ENCODE results near the gene DNAJA4. TPM values are rescaled to one million over a fixed set of nuclear protein-coding genes. Genes with fewer than 3 reads are reported as not detected.
"Not testable (repeated sequence)": the region's sequence is repeated elsewhere in the genome, so short reads cannot be mapped to it uniquely, and the experiment has no call there.

Gene DNAJA4
- total and polyA plus RNA-seq, 7 donors: 78.5 to 276 (median 188) TPM

DNA sequence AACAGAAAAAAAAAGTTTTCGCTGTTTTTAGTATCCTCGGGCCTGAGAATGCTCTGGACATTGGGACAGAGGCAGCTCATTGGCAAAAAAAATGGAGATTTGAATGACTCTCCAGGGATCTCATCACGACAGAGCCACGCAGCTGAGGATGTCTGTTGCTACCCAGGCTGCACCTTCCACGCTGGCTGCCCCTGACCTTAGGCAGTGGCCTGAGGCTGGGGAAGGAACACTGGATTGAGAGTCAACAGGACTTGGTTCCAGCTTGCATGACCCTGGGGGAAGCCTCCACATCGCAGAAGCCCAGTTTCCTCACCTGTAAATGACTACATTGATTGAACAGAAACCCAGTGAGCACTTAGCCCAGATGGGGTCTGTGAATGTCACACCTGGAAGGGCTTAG lies 21.3 kb upstream of the DNAJA4 start:
- ATAC-seq (no peak), DNase-seq (no peak)
- no peak for TF ChIP-seq CTCF (IDR thresholded peaks at IDR 0.05)
- intact Hi-C loops (cut with DNase I): loop anchor here (5.0 to 10.0 kb wide), 5 partner anchors 66 to 286 kb away; no protein-coding TSS in a partner anchor
- Histone ChIP-seq H3K9me3 (no peaks in the 10 kb centered on the region), H3K36me3 (ENCODE audit: insufficient read depth in 1 of 2, low read depth in 1 of 2) (no peaks in the 10 kb centered on the region), H3K4me3 (no peak overlapping the region), H3K27ac (no peak overlapping the region), H3K27me3 (ENCODE audit: insufficient read depth in 3 of 3, low read length in 2 of 3) (no peaks in the 10 kb centered on the region), H3K4me1 (peaks cover 5% of the 10 kb centered on the region)
- WGBS, 3 donors: 61 to 90% (median 78%) methylated on average over 6 of the region's 6 CpGs

DNA sequence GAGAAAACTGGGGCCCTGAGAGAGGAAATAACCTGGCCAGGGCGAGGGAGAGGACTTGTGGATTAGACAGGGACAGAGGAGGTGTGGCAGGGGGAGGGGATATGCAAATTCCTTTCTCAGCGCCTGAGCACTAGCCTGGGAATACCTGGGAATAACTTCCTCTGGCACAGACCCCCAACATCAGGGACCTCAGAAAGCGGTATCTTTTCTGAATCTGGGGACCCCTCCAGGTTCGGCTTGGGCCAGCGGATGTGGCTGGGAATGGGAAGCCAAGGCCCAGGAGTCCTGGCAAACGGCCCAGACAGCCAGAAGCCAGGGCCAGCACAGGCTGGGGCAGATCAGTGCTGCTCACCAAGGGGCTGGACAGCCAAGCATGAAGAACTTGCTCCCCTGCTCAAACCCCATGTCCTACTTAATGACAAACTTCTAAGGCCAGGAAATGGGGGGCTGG lies 20.8 kb upstream of the DNAJA4 start:
- Histone ChIP-seq H3K9me3 (no peaks in the 10 kb centered on the region), H3K4me1 (peaks cover 5% of the 10 kb centered on the region), H3K4me3 (no peak overlapping the region), H3K27me3 (ENCODE audit: insufficient read depth in 3 of 3, low read length in 2 of 3) (no peaks in the 10 kb centered on the region), H3K36me3 (ENCODE audit: insufficient read depth in 1 of 2, low read depth in 1 of 2) (no peaks in the 10 kb centered on the region), H3K27ac (no peak overlapping the region)
- ATAC-seq (peak in 3 of 4 donors; percentile 40 to 45 (median 43)), DNase-seq (peak; percentile 42 to 63)
- 19 to 31% (median 26%) methylated on average over 6 of the region's 6 CpGs for WGBS, 3 donors
- intact Hi-C loops (cut with DNase I): loop anchor here (5.0 to 10.0 kb wide), 5 partner anchors 66 to 286 kb away; no protein-coding TSS in a partner anchor
- TF ChIP-seq CTCF (IDR thresholded peaks at IDR 0.05): no peak

GRCh38 chr15:78244101-78244500 lies 20.3 kb upstream of the DNAJA4 start:
- 87 to 91% (median 91%) methylated on average over 6 of the region's 6 CpGs for WGBS, 3 donors
- ATAC-seq (no peak), DNase-seq (no peak)
- no peak overlapping the region for H3K27ac ChIP-seq
- no peak for TF ChIP-seq CTCF (IDR thresholded peaks at IDR 0.05)
- intact Hi-C loops (cut with DNase I): loop anchor here (5.0 to 10.0 kb wide), 5 partner anchors 67 to 287 kb away; no protein-coding TSS in a partner anchor
- H3K9me3 ChIP-seq: no peaks in the 10 kb centered on the region
- H3K4me3 ChIP-seq: no peak overlapping the region
- peaks cover 5% of the 10 kb centered on the region for H3K4me1 ChIP-seq
- H3K27me3 ChIP-seq (ENCODE audit: insufficient read depth in 3 of 3, low read length in 2 of 3): no peaks in the 10 kb centered on the region
- H3K36me3 ChIP-seq (ENCODE audit: insufficient read depth in 1 of 2, low read depth in 1 of 2): no peaks in the 10 kb centered on the region

GRCh38 chr15:78244893-78245292 lies 19.5 kb upstream of the DNAJA4 start:
- TF ChIP-seq CTCF (IDR thresholded peaks at IDR 0.05): no peak
- Histone ChIP-seq H3K27ac (no peak overlapping the region), H3K4me1 (peaks cover 5% of the 10 kb centered on the region), H3K36me3 (ENCODE audit: insufficient read depth in 1 of 2, low read depth in 1 of 2) (no peaks in the 10 kb centered on the region), H3K9me3 (no peaks in the 10 kb centered on the region), H3K4me3 (no peak overlapping the region), H3K27me3 (ENCODE audit: insufficient read depth in 3 of 3, low read length in 2 of 3) (no peaks in the 10 kb centered on the region)
- intact Hi-C loops (cut with DNase I): loop anchor here (5.0 to 10.0 kb wide), 5 partner anchors 68 to 288 kb away; no protein-coding TSS in a partner anchor
- 62 to 78% (median 65%) methylated on average over 7 of the region's 7 CpGs for WGBS, 3 donors
- ATAC-seq (no peak), DNase-seq (no peak)

DNA sequence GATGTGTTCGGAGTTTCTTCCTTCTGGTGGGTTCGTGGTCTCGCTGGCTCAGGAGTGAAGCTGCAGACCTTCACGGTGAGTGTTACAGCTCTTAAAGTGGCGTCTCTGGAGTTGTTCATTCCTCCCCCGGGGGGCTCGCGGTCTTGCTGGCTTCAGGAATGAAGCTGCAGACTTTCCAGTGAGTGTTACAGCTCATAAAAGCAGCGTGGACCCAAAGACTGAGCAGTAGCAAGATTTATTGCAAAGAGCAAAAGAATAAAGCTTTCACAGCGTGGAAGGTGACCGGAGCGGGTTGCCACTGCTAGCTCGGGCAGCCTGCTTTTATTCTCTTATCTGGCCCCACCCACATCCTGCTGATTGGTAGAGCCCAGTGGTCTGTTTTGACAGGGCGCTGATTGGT lies 19.0 kb upstream of the DNAJA4 start:
- not testable (repeated sequence) for H3K36me3 ChIP-seq (ENCODE audit: insufficient read depth in 1 of 2, low read depth in 1 of 2); ATAC-seq; H3K9me3 ChIP-seq; DNase-seq; H3K27ac ChIP-seq; H3K4me3 ChIP-seq; H3K4me1 ChIP-seq; H3K27me3 ChIP-seq (ENCODE audit: insufficient read depth in 3 of 3, low read length in 2 of 3)
- 72 to 78% (median 73%) methylated on average over 13 to 14 of the region's 14 CpGs for WGBS, 3 donors
- intact Hi-C loops (cut with DNase I): loop anchor here in 1 of 2 donors (10.0 kb wide), 1 partner anchor 281 kb away; no protein-coding TSS in a partner anchor

DNA sequence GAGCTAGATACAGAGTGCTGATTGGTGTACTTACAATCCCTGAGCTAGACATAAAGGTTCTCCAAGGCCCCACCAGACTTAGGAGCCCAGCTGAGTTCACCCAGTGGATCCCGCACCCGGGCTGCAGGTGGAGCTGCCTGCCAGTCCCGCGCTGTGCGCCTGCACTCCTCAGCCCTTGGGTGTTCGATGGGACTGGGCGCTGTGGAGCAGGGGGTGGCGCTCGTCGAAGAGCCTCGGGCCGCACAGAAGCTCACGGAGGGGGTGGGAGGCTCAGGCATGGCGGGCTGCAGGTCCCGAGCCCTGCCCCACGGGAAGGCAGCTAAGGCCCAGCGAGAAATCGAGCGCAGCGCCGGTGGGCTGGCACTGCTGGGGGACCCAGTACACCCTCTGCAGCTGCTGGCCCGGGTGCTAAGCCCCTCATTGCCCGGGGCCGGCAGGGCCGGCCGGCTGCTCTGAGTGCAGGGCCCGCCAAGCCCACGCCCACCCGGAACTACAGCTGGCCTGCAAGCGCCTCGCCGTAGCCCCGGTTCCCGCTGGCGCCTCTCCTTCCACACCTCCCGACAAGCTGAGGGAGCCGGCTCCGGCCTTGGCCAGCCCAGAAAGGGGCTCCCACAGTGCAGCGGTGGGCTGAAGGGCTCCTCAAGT lies 18.3 kb upstream of the DNAJA4 start:
- not testable (repeated sequence) for H3K4me3 ChIP-seq; H3K9me3 ChIP-seq; H3K4me1 ChIP-seq; ATAC-seq; H3K36me3 ChIP-seq (ENCODE audit: insufficient read depth in 1 of 2, low read depth in 1 of 2); H3K27me3 ChIP-seq (ENCODE audit: insufficient read depth in 3 of 3, low read length in 2 of 3); DNase-seq; H3K27ac ChIP-seq
- WGBS, 3 donors: 93 to 96% (median 93%) methylated on average over 24 to 39 of the region's 39 CpGs
- intact Hi-C loops (cut with DNase I): loop anchor here in 1 of 2 donors (10.0 kb wide), 1 partner anchor 281 kb away; no protein-coding TSS in a partner anchor

All from psoas muscle (tissue), 8 donors.